CD4-positive, alpha-beta T cell treated with Interleukin-6 for 4 hours (primary cell): Measurements from ENCODE around the gene CLEC16A.
"Not testable (repeated sequence)": the region's sequence is repeated elsewhere in the genome, so short reads cannot be mapped to it uniquely, and the experiment has no call there.

Experiments
- DNase-seq: peaks from one replicate; pipeline ENCODE4 v3.0.0-alpha.2; 2020; ENCODE audit warnings: mixed read lengths

Gene CLEC16A

GRCh38 chr16:11210260-11210659 is 265.9 kb downstream of the CLEC16A start:
- DNase-seq: no peak

DNA sequence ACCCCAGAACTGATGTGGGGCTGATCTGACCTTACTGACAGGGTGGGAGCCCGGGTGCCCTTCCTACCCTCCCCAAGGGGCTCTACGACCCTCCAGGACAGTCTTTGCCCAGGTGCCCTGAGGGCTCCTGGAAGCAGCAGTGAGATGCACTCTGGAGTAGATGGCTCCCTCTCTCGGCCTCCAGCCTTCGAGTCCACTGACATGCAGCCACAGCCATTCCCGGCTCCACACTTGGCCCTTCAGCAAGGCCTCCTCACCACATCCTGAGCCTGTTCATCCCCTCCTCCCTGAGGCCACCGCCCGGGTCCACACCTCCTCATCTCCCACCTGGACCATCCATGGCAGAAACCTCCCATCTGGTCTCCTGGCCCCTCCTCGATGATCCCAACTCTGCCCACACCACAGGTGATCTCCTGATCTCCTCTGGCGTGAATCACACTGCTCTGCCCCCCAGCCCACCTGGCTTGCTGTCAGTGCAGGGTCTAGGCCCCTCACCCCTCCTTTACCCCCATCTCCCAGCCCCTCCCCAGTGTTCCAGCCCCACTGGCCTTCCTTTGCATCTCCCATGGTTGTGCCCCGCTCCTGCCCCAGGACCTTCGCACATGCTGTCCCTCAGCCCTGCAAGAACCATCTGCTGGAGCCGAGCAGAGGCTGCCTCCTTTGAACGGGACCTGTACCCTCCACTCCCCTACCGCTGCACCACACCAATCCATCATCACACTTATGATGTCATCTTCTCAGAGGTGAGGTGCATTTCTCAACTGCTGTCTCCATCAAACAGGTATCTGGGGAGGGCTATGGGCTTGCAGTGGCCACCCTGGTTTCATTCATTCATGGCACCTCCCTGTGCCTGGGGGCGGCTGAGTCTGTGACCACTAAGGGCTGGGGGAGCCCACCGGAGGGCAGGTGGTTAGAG is 267.0 kb downstream of the CLEC16A start:
- no peak for DNase-seq

GRCh38 chr16:11211977-11212797 is 267.8 kb downstream of the CLEC16A start:
- no peak for DNase-seq

GRCh38 chr16:11212798-11213196 is 268.4 kb downstream of the CLEC16A start:
- no peak for DNase-seq

- DNase-seq: no peak
Observed at GRCh38 chr16:11213373-11213772, 269.0 kb downstream of the CLEC16A start.

- DNase-seq: no peak
Observed at GRCh38 chr16:11213799-11214198, 269.4 kb downstream of the CLEC16A start.

- no peak for DNase-seq
Observed at GRCh38 chr16:11215935-11216556, 271.7 kb downstream of the CLEC16A start.

DNA sequence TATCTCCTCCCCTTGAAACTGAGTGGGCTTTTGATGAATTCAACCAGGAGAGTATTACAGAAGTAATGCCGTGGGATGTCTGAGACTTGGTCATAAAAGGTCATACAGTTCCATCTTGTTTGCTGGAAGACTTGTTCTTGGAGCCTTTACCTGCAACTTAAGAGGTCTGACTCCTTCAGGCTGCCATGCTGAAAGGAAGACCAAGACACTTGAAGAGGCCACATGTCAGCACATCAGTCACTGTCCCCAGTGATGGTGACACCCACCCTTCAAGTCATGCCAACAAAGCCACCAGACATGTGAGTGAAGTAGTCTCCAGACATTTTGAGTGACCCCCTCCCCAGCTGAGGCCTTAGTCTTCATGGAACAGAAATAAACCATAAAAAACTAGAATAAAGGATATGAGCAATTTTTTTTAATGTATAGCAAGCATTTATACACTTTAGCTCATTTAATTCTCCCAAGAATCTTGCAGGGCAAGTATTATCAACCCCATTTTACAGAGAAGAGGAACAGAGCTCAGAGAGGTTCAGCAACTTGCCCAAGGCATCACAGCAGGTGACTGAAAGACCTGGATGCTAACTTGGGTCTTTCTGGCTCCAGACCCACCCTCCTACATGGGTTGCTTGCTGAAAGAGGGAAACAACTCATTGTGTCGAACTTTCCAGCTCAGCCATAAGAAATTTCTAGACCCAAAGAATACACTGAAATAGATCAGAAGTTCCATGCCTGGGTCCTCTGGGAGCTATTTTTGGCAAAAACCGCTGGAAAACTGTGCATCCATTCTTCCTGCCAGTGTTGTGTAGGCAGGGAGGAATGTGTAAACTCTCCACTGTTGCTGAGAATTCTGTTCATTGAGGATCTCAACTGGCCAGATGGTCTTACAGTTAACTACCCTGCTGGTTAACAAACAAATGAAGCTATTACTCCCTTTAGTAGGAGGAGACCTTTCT is 273.6 kb downstream of the CLEC16A start:
- no peak for DNase-seq

DNA sequence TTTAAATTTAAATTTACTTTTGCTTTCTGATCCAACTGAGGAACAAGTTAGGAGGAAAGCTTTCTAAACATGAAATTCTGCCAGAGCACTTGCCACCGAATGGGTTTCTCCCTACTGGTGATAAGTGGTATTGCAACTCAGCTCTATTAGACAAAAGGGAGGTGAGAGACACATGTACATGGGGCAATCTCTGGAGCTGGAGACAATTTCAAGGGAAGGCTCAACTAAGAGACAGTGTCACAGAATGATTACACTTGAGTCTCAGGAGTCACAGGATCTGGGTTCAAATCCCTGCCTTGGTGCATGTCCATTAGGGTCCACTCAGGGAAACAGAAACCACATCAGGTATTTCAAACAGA is 274.2 kb downstream of the CLEC16A start:
- no peak for DNase-seq

- DNase-seq: no peak
Observed at GRCh38 chr16:11219178-11219577, 274.8 kb downstream of the CLEC16A start.

DNA sequence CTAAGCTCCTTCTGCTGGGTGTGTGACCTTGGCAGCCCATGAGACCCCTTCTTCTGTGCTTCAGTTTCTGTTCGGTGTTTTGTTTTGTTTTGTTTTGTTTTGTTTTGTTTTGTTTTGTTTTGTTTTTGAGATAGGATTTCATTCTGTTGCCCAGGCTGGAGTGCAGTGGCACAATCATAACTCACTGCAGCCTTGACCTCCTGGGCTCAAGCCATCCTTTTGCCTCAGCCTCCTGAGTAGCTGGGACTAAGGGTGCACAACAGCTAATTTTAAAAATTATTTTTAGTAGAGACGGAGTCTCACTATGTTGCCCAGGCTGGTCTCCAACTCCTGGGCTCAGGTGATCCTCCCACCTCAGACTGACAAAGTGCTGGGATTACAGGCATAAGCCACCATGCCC is 276.1 kb downstream of the CLEC16A start:
- DNase-seq: not testable (repeated sequence)

- peak; percentile 66 for DNase-seq
Observed at GRCh38 chr16:11224096-11224893, 279.9 kb downstream of the CLEC16A start.

- peak; percentile 84 for DNase-seq
Observed at GRCh38 chr16:11224894-11225676, 280.7 kb downstream of the CLEC16A start.

- DNase-seq: no peak
Observed at GRCh38 chr16:11225677-11226549, 281.5 kb downstream of the CLEC16A start.

DNA sequence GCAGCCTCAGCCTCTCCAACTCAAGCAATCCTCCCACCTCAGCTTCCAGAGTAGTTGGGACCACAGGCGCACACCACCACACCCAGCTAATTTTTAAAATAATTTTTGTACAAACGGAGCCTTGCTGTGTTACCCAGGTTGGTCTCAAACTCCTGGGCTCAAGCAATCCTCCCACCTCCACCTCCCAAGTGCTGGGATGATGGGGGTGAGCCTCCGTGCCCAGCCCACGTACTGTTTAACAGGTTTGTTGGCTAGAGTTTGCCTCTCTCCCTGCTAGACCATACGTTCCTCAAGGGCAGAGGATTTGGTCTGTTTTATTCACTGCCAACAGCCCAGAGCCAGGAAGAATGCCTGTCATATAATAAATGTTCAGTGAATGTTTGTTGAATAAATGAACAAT is 285.1 kb downstream of the CLEC16A start:
- DNase-seq: no peak

DNA sequence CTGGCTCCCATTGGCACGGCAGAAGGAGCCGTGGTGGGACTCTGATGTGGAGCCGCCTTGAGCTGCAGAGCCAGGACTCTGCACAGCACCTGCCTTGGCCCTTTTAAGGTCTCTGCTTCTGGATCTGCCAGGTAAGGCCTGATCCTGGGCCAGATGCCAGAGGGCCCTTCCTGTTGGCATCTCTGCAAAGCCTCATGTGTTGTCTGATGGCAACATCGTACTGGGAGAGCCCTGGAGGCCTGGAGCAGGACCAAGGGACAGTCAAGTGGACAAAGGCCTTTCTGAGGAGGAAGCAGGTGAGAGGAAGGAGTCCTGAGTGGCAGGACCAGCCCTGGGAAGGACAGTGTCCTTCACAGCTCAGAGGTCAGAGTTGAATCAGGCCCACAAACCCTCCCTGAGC is 285.5 kb downstream of the CLEC16A start:
- no peak for DNase-seq

GRCh38 chr16:11231367-11231970 is 287.1 kb downstream of the CLEC16A start:
- no peak for DNase-seq
